NT2/D1 (cell line): ENCODE data around the gene USP8.
"Not testable (repeated sequence)": the region's sequence is repeated elsewhere in the genome, so short reads cannot be mapped to it uniquely, and the experiment has no call there.

Source experiments
- SUZ12 ChIP-seq: IDR thresholded peaks from 2 replicates; pipeline ENCODE4 v1.6.1; 2011; ENCODE audit not compliant: insufficient read length, insufficient read depth; ENCODE audit errors: extremely low read depth
- YY1 ChIP-seq: IDR thresholded peaks from 2 replicates; pipeline ENCODE4 v1.6.1; 2011; ENCODE audit not compliant: insufficient read length, insufficient read depth
- ZNF274 ChIP-seq: IDR thresholded peaks from 2 replicates; pipeline ENCODE4 v1.6.1; 2011; ENCODE audit warnings: mild to moderate bottlenecking, low read depth, low read length

DNA sequence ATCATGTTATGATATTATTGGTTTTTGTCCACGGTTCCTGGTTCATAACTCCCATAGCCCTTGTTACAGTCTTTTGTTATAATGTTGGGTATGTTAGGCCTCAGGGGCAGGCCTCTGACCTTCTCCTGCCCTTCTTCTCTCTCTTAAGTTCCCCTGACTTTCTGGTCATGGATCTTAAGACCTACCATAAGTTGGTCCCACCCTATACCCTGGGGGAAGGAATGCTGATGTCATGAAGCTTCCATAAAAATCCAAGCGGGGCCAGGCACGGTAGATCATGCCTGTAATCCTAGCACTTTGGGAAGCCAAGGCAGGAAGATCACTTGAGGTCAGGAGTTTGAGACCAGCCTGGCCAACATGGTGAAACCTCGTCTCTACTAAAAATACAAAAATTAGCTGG lies 32.6 kb upstream of the USP8 start:
- not testable (repeated sequence) for TF ChIP-seq YY1, ZNF274, SUZ12
